ENCODE measurements around the gene YIF1A. TPM values are rescaled to one million over a fixed set of nuclear protein-coding genes. Genes with fewer than 3 reads are reported as not detected.

YIF1A gene
- total RNA-seq, 1 experiment from 2014 or later, result 54.7 TPM

GRCh38 chr11:66247801-66248200 is 41.1 kb downstream of the YIF1A start:
- Histone ChIP-seq H3K27ac (ENCODE audit: low read depth, low read length) (no peak overlapping the region), H3K36me3 (ENCODE audit: control insufficient read depth in 1 of 2, insufficient read depth in 2 of 2, low read length in 2 of 2) (no peaks in the 10 kb centered on the region), H3K4me2 (ENCODE audit: low read length) (no peak overlapping the region), H3K4me1 (ENCODE audit: control insufficient read depth in 1 of 2, insufficient read depth in 2 of 2, low read length in 2 of 2) (no peaks in the 10 kb centered on the region), H3K27me3 (ENCODE audit: insufficient read depth, low read length) (no peaks in the 10 kb centered on the region), H3K9ac (ENCODE audit: low read length) (no peak overlapping the region), H3K4me3 (replicated peaks in 1 of 2; ENCODE audit: low read depth in 1 of 2, low read length in 2 of 2) (no peak overlapping the region), H4K20me1 (ENCODE audit: insufficient read depth) (no peaks in the 10 kb centered on the region), H2AFZ (ENCODE audit: low read depth, low read length, poor library complexity, severe bottlenecking) (no peak overlapping the region), H3K79me2 (ENCODE audit: insufficient read depth, low read length) (no peaks in the 10 kb centered on the region), H3K9me3 (ENCODE audit: control insufficient read depth in 1 of 2, insufficient read depth in 1 of 2, low read depth in 1 of 2, low read length in 2 of 2) (no peaks in the 10 kb centered on the region), H3K9me2 (ENCODE audit: insufficient read depth) (no peaks in the 10 kb centered on the region)
- intact Hi-C loops (cut with micrococcal nuclease), result no loop called here
- DNase-seq (ENCODE audit: low read depth, low spot score), result no peak
- BruUV-seq (replicated peaks), result no TSS peak
- ChIA-PET POLR2A (no interaction called here), CTCF (interaction anchor here (1.5 to 1.6 kb wide), 2 partner anchors 16 to 25 kb away, joined by 3 to 4 read pairs; no protein-coding TSS in a partner anchor), RAD21 (ENCODE audit: low non-redundant PET in 1 of 2, low total read pairs in 2 of 2, uncharacterized antibody in 2 of 2, unreplicated experiment in 2 of 2) (no interaction called here)
- no peak for ATAC-seq
- TF ChIP-seq ATF3 (IDR thresholded peaks at IDR 0.05), result no peak
- TF ChIP-seq YY1 (IDR thresholded peaks at IDR 0.05; ENCODE audit: extremely low read depth, insufficient replicate concordance, low read depth, low read length), result no peak
- TF ChIP-seq EGR1 (IDR thresholded peaks at IDR 0.05; ENCODE audit: low read depth), result no peak
- no peak for TF ChIP-seq FOSL1 (IDR thresholded peaks at IDR 0.05; ENCODE audit: low read depth)
- TF ChIP-seq ZBTB33 (IDR thresholded peaks at IDR 0.05; ENCODE audit: extremely low read depth, insufficient replicate concordance, low read length), result no peak
- no peak for TF ChIP-seq POLR2A (IDR thresholded peaks at IDR 0.05; ENCODE audit: borderline replicate concordance, extremely low read depth, insufficient read depth, insufficient read length)
- TF ChIP-seq EZH2 (IDR thresholded peaks at IDR 0.05), result no peak
- no peak for TF ChIP-seq ZFX (IDR thresholded peaks at IDR 0.05)
- TF ChIP-seq POLR2AphosphoS5 (IDR thresholded peaks at IDR 0.05; ENCODE audit: low read depth, low read length), result no peak
- TF ChIP-seq EZH2phosphoT487 (IDR thresholded peaks at IDR 0.05; ENCODE audit: borderline replicate concordance), result no peak
- TF ChIP-seq ELF1 (IDR thresholded peaks at IDR 0.05; ENCODE audit: borderline replicate concordance, low read depth), result no peak
- TF ChIP-seq SP1 (IDR thresholded peaks at IDR 0.05; ENCODE audit: low read depth), result no peak
- no peak for TF ChIP-seq ZNF274 (IDR thresholded peaks at IDR 0.05; ENCODE audit: low read depth, low read length)

Measured in HCT116 (cell line).